HepG2 (cell line): ENCODE results near the gene PSMC3IP. TPM values are rescaled to one million over a fixed set of nuclear protein-coding genes. Genes with fewer than 3 reads are reported as not detected.

Experiments used
- ATF7-NPFF ChIP-seq: sonication (generic); formaldehyde crosslinking; IDR thresholded peaks from 2 replicates; pipeline ENCODE4 v1.8.1; 2023; ENCODE audit warnings: mild to moderate bottlenecking, low read depth, missing genetic modification reagents, moderate library complexity
- ATM ChIP-seq: fragments of 450-650 bp; IDR thresholded peaks from 2 replicates; pipeline ENCODE4 v1.7.1; 2017; ENCODE audit warnings: mild to moderate bottlenecking, borderline replicate concordance
- ELK4 ChIP-seq: sonication (generic); formaldehyde crosslinking; IDR thresholded peaks from 2 replicates; pipeline ENCODE4 v1.9.0; 2021; ENCODE audit warnings: missing genetic modification reagents, borderline replicate concordance
- FOSL1 ChIP-seq: sonication (generic); formaldehyde crosslinking; IDR thresholded peaks from 2 replicates; pipeline ENCODE4 v1.9.0; 2021; ENCODE audit warnings: missing genetic modification reagents, borderline replicate concordance
- FOXO1 ChIP-seq: sonication (generic); formaldehyde crosslinking; IDR thresholded peaks from 2 replicates; pipeline ENCODE4 v1.4.0; 2020; ENCODE audit warnings: missing genetic modification reagents
- KAT8 ChIP-seq: IDR thresholded peaks from 2 replicates; pipeline ENCODE4 v1.6.1; 2016; ENCODE audit warnings: missing genetic modification reagents, missing compliant biosample characterization
- KDM4B ChIP-seq: sonication (generic); formaldehyde crosslinking; IDR thresholded peaks from 2 replicates; pipeline ENCODE4 v1.4.0; 2020; ENCODE audit warnings: missing genetic modification reagents
- MBD4 ChIP-seq: IDR thresholded peaks from 2 replicates; pipeline ENCODE4 v1.6.1; 2012; ENCODE audit warnings: low read length, inconsistent platforms, borderline replicate concordance
- NCOA5 ChIP-seq: sonication (generic); formaldehyde crosslinking; IDR thresholded peaks from 2 replicates; pipeline ENCODE4 v1.4.0; 2020; ENCODE audit warnings: missing genetic modification reagents
- PHF21A ChIP-seq: sonication (generic); formaldehyde crosslinking; IDR thresholded peaks from 2 replicates; pipeline ENCODE4 v1.5.0; 2020; ENCODE audit warnings: mild to moderate bottlenecking, missing genetic modification reagents
- RERE ChIP-seq: IDR thresholded peaks from 2 replicates; pipeline ENCODE4 v1.6.1; 2016; ENCODE audit warnings: low read depth, missing genetic modification reagents, missing compliant biosample characterization
- RXRB ChIP-seq: IDR thresholded peaks from 2 replicates; pipeline ENCODE4 v1.6.1; 2016; ENCODE audit warnings: borderline replicate concordance, missing genetic modification reagents, missing compliant biosample characterization
- SMAD9 ChIP-seq: sonication (generic); formaldehyde crosslinking; IDR thresholded peaks from 2 replicates; pipeline ENCODE4 v1.5.1; 2020; ENCODE audit warnings: mild to moderate bottlenecking, missing genetic modification reagents
- SOX13 ChIP-seq, 3 experiments: fragments of 450-650 bp in 1 of 3; sonication (generic) in 1 of 3; formaldehyde crosslinking in 1 of 3; IDR thresholded peaks in 2 of 3; conservative IDR thresholded peaks in 1 of 3; 2 replicates each; pipeline versions ENCODE4 v1.5.0 to v1.6.1; 2016 to 2020; ENCODE audit warnings: antibody characterized with exemption in 1 of 3, mild to moderate bottlenecking in 1 of 3, missing compliant biosample characterization in 1 of 3, missing genetic modification reagents in 1 of 3, moderate library complexity in 1 of 3
- SRY ChIP-seq: sonication (generic); formaldehyde crosslinking; IDR thresholded peaks from 2 replicates; pipeline ENCODE4 v1.8.0; 2022; ENCODE audit warnings: mild to moderate bottlenecking, missing genetic modification reagents
- SUZ12 ChIP-seq: fragments of 150-350 bp; IDR thresholded peaks from 2 replicates; pipeline ENCODE4 v1.6.1; 2014; ENCODE audit warnings: low read depth, low read length
- ZBTB49 ChIP-seq: sonication (generic); formaldehyde crosslinking; IDR thresholded peaks from 2 replicates; pipeline ENCODE4 v1.4.0; 2020; ENCODE audit warnings: missing genetic modification reagents, borderline replicate concordance
- ZNF501 ChIP-seq: sonication (generic); formaldehyde crosslinking; IDR thresholded peaks from 2 replicates; pipeline ENCODE4 v1.5.1; 2020; ENCODE audit warnings: mild to moderate bottlenecking, moderate library complexity, missing genetic modification reagents
- polyA plus RNA-seq, 8 experiments: library from polyadenylated mRNA; depleted of rRNA in 3 of 8; stranded (reverse) in 7 of 8; unstranded in 1 of 8; fragments of >200 nt; fragmentation: Illumina TruSeq in 4 of 8; extraction: Trizol in 4 of 8; gene quantifications; 2 replicates each; pipeline versions ENCODE4 v1.2.1 to v1.2.3, GENCODE V29; 2011 to 2016; ENCODE audit warnings: low read depth in 4 of 8, missing spikeins in 1 of 8, mixed read lengths in 1 of 8; ENCODE audit not compliant: insufficient read depth in 1 of 8
- total RNA-seq, 5 experiments: library from RNA; depleted of rRNA; stranded (reverse); fragments of >200 nt; fragmentation: Illumina TruSeq; extraction: Trizol; gene quantifications; 2 replicates each; pipeline ENCODE4 v1.2.3, GENCODE V29; 2016; ENCODE audit warnings: low read depth in 1 of 5
- TF ChIP-seq, protein P1 (sequence below): sonication (generic); formaldehyde crosslinking; IDR thresholded peaks from 2 replicates; pipeline ENCODE4 v1.4.0; 2020; ENCODE audit warnings: missing genetic modification reagents

PSMC3IP gene
- total and polyA plus RNA-seq, 2 of the 13 experiments (the other 11 are each of a cell fraction or from before 2014, with no cell fraction given), result 6.5 to 22.4 TPM

- peak; percentile 32; the same call in 1 of the 2 replicates for TF ChIP-seq FOXO1 (CRISPR knock-in tag)
- TF ChIP-seq PHF21A (CRISPR knock-in tag), result peak; percentile 73
- peak; percentile 75; the same call in 1 of the 2 replicates for TF ChIP-seq SRY
- TF ChIP-seq ZBTB49 (CRISPR knock-in tag), result no peak
- TF ChIP-seq SOX13 (IDR thresholded peaks at IDR 0.05), result 0 out of 2 replicates have a peak, but pooled peaks have one; percentile 18
- peak in 1 of 2 experiments; percentile 70; a peak in 1 of 4 replicates for TF ChIP-seq SOX13 (CRISPR knock-in tag; conservative IDR thresholded peaks at IDR 0.05 in 1 of 2, IDR thresholded peaks at IDR 0.05 in 1 of 2)
- no peak for TF ChIP-seq FOSL1 (CRISPR knock-in tag)
- TF ChIP-seq RERE (CRISPR knock-in tag), result peak; percentile 73
- no peak for TF ChIP-seq NCOA5 (CRISPR knock-in tag)
- no peak; the same call in 1 of the 2 replicates for TF ChIP-seq SMAD9 (CRISPR knock-in tag)
- no peak for TF ChIP-seq ELK4 (CRISPR knock-in tag)
- TF ChIP-seq ZNF501 (CRISPR knock-in tag), result peak; percentile 78
- peak; percentile 43; the same call in 1 of the 2 replicates for TF ChIP-seq ATF7-NPFF (CRISPR knock-in tag)
- no peak for TF ChIP-seq ATM
- TF ChIP-seq KAT8, result peak; percentile 79
- TF ChIP-seq KDM4B (CRISPR knock-in tag), result peak; percentile 93
- no peak for TF ChIP-seq MBD4
- TF ChIP-seq SUZ12, result no peak
- TF ChIP-seq, protein P1, sequence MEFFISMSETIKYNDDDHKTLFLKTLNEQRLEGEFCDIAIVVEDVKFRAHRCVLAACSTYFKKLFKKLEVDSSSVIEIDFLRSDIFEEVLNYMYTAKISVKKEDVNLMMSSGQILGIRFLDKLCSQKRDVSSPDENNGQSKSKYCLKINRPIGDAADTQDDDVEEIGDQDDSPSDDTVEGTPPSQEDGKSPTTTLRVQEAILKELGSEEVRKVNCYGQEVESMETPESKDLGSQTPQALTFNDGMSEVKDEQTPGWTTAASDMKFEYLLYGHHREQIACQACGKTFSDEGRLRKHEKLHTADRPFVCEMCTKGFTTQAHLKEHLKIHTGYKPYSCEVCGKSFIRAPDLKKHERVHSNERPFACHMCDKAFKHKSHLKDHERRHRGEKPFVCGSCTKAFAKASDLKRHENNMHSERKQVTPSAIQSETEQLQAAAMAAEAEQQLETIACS (CRISPR knock-in tag), result no peak
- peak; percentile 78 for TF ChIP-seq RXRB (CRISPR knock-in tag)
These were observed 41.0 kb downstream of the PSMC3IP start (continued) for GRCh38 chr17:42536372-42537155.
